NT2/D1 (cell line): ENCODE results near the gene ENGASE.

Source experiments
- DNase-seq: peaks from one replicate; pipeline ENCODE4 v3.0.0-alpha.2; 2011; ENCODE audit warnings: low read depth, low spot score
- H3K27me3 ChIP-seq: 2 replicates; pipeline ENCODE4 v1.6.0; 2011; ENCODE audit warnings: mild to moderate bottlenecking; ENCODE audit not compliant: insufficient read length, insufficient read depth
- H3K36me3 ChIP-seq: 2 replicates; pipeline ENCODE4 v1.6.1; 2011; ENCODE audit warnings: mild to moderate bottlenecking, low read length, mixed read lengths; ENCODE audit not compliant: insufficient read depth, insufficient read length
- H3K4me1 ChIP-seq: 2 replicates; pipeline ENCODE4 v1.5.1; 2011; ENCODE audit not compliant: insufficient read depth, insufficient read length
- H3K4me3 ChIP-seq: 2 replicates; pipeline ENCODE4 v1.5.1; 2011; ENCODE audit warnings: low read depth; ENCODE audit not compliant: insufficient read length
- H3K9ac ChIP-seq: 2 replicates; pipeline ENCODE4 v1.6.0; 2011; ENCODE audit warnings: low read depth; ENCODE audit not compliant: insufficient read length
- H3K9me3 ChIP-seq: 2 replicates; pipeline ENCODE4 v1.5.1; 2011; ENCODE audit warnings: mild to moderate bottlenecking, low read length; ENCODE audit not compliant: insufficient read depth
- SUZ12 ChIP-seq: IDR thresholded peaks from 2 replicates; pipeline ENCODE4 v1.6.1; 2011; ENCODE audit not compliant: insufficient read length, insufficient read depth; ENCODE audit errors: extremely low read depth
- YY1 ChIP-seq: IDR thresholded peaks from 2 replicates; pipeline ENCODE4 v1.6.1; 2011; ENCODE audit not compliant: insufficient read length, insufficient read depth
- ZNF274 ChIP-seq: IDR thresholded peaks from 2 replicates; pipeline ENCODE4 v1.6.1; 2011; ENCODE audit warnings: mild to moderate bottlenecking, low read depth, low read length

Gene ENGASE

DNA sequence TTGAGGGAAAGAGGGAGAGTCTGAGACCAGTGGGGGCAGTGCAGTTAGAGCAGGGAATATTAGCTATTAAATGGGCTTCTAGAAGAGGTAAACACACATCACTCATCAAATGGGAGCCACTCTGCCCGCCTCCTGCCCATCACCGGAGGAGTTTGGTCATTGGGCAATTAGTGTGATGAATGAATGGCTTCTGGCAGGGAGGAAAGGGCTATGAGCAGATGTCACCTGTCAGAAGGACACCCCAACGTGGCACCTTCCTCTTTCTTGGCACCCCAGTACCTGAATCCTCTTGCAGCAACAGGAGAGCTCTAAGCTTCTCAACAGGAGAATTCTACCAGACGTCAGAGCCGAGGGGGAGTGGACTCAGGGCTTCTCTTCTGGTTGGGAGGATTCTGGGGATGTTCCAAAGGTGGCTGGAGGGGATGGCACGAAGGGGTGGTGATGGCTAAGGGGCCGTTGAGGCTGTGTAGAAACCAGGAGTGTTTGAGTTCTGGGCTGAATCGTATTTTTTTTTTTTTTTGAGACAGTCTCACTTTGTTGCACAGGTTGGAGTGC is 39.6 kb upstream of the ENGASE start:
- peaks cover 5% of the 10 kb centered on the region for H3K27me3 ChIP-seq
- no peaks in the 10 kb centered on the region for H3K9me3 ChIP-seq
- no peaks in the 10 kb centered on the region for H3K36me3 ChIP-seq
- DNase-seq: no peak
- no peak overlapping the region for H3K9ac ChIP-seq
- H3K4me1 ChIP-seq: peaks cover 11% of the 10 kb centered on the region
- TF ChIP-seq YY1 (no peak), SUZ12 (no peak), ZNF274 (no peak)
- no peak overlapping the region for H3K4me3 ChIP-seq

DNA sequence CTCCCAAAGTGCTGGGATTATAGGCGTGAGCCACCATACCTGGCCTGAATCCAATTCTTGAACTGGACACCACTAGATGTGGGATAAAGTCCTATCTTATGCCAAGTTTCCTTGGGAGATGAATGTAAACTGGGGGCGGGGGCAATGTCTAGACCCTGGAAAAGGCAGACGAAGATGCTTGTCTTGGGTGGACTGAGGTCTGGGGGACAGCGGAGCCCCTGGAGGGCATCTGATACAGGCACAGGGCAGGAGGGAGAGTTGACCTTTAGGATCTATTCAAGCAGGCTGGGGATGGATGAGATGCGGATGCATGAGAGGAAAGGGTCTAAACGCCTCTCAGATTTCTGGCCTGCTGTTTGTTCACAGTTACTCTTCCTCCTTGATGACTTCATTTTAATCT is 38.9 kb upstream of the ENGASE start:
- H3K4me1 ChIP-seq: peaks cover 11% of the 10 kb centered on the region
- H3K9ac ChIP-seq: no peak overlapping the region
- peaks cover 5% of the 10 kb centered on the region for H3K27me3 ChIP-seq
- no peak for TF ChIP-seq SUZ12
- TF ChIP-seq ZNF274: no peak
- TF ChIP-seq YY1: no peak
- H3K36me3 ChIP-seq: no peaks in the 10 kb centered on the region
- no peak for DNase-seq
- no peak overlapping the region for H3K4me3 ChIP-seq
- H3K9me3 ChIP-seq: no peaks in the 10 kb centered on the region

DNA sequence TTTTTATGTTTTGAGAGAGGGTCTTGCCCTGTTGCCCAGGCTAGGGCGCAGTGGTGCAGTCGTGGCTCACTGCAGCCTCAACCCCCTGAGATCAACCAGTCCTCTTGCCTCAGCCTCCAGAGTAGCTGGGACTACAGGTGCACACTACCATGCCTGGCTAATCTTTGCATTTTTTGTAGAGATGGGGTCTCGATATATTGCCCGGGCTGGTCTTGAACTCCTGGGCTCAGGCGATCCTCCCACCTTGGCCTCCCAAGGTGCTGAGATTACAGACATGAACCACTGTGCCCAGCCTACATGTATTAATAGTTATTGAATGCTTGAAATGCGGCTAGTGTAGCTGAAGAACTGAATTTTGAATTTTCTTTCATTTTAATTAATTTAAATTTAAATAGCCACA is 38.4 kb upstream of the ENGASE start:
- no peak for DNase-seq
- peaks cover 5% of the 10 kb centered on the region for H3K27me3 ChIP-seq
- no peak overlapping the region for H3K9ac ChIP-seq
- H3K4me1 ChIP-seq: peaks cover 11% of the 10 kb centered on the region
- no peaks in the 10 kb centered on the region for H3K36me3 ChIP-seq
- TF ChIP-seq ZNF274: no peak
- TF ChIP-seq YY1: no peak
- no peak for TF ChIP-seq SUZ12
- no peaks in the 10 kb centered on the region for H3K9me3 ChIP-seq
- H3K4me3 ChIP-seq: no peak overlapping the region

DNA sequence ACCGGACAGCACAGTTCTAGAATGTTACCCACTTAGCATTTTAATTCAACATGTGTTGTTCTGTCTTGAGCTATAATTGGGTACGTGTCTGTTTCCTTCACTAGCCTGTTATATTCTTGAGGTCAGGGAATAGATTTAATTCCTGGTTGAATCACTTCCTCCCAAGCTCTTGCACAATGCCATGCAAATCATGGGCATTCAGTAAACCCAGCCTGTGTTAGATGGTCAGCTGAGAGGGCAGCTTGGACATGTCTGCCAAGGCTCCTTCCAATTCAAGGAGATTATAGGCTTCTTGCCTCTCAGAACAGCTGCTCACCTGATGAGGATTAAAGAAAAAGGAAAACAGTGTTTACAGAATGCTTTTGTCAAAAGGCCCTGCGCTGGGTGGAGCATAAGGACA is 38.0 kb upstream of the ENGASE start:
- no peak overlapping the region for H3K9ac ChIP-seq
- H3K4me3 ChIP-seq: no peak overlapping the region
- no peaks in the 10 kb centered on the region for H3K36me3 ChIP-seq
- H3K9me3 ChIP-seq: no peaks in the 10 kb centered on the region
- TF ChIP-seq SUZ12: no peak
- no peak for TF ChIP-seq ZNF274
- no peak for TF ChIP-seq YY1
- H3K4me1 ChIP-seq: peaks cover 11% of the 10 kb centered on the region
- DNase-seq: no peak
- H3K27me3 ChIP-seq: peaks cover 5% of the 10 kb centered on the region

DNA sequence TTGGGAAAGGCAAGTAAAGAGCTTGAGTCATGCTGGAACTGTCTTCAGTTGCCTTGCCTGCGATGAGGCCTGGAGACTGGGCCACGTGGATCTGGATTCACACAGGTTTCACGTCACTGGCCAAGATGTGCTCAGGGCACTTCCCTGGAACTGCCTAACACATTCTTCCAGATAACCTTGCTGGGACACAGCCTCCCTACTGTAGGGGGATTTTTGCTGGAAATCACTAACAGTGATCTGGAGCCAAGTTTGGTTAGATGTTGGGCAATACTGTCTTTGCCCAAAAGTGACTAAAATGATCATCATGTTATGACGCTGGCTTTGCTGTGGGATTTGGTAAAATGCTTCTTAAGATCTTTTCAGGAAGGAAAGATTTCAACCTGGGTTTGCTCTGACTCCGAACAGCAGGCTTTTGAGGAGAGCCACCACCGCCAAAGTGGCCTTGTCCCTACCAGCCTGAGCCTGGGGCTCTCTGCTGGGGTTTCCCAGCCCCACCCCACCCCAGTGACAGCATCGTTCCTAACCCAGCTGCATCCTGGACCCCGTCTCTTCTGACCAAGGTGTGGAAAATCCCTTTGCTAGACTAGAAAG is 36.0 kb upstream of the ENGASE start:
- Histone ChIP-seq H3K4me3 (no peak overlapping the region), H3K9me3 (no peaks in the 10 kb centered on the region), H3K4me1 (peaks cover 10% of the 10 kb centered on the region), H3K9ac (no peak overlapping the region), H3K36me3 (no peaks in the 10 kb centered on the region), H3K27me3 (no peaks in the 10 kb centered on the region)
- TF ChIP-seq ZNF274 (no peak), SUZ12 (no peak), YY1 (no peak)
- DNase-seq: no peak

DNA sequence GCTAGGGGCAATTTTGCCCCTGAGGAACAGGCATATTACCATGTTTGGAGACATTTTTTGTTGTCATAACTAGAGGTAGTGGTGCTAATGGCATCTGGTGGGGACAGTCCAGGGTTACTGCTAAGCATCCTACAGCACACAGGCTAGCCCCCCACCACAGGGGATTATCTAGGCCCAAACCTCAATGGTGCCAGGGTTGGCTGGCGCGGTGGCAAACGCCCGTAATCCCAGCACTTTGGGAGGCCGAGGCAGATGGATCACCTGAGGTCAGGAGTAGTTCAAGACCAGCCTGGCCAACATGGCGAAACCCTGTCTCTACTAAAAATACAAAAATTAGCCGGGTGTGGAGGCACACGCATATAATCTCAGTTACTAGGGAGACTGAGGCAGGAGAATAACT is 35.5 kb upstream of the ENGASE start:
- no peaks in the 10 kb centered on the region for H3K36me3 ChIP-seq
- no peak overlapping the region for H3K4me3 ChIP-seq
- TF ChIP-seq SUZ12: no peak
- no peak for TF ChIP-seq YY1
- TF ChIP-seq ZNF274: no peak
- no peaks in the 10 kb centered on the region for H3K27me3 ChIP-seq
- no peak for DNase-seq
- no peak overlapping the region for H3K9ac ChIP-seq
- no peaks in the 10 kb centered on the region for H3K9me3 ChIP-seq
- peaks cover 6% of the 10 kb centered on the region for H3K4me1 ChIP-seq

DNA sequence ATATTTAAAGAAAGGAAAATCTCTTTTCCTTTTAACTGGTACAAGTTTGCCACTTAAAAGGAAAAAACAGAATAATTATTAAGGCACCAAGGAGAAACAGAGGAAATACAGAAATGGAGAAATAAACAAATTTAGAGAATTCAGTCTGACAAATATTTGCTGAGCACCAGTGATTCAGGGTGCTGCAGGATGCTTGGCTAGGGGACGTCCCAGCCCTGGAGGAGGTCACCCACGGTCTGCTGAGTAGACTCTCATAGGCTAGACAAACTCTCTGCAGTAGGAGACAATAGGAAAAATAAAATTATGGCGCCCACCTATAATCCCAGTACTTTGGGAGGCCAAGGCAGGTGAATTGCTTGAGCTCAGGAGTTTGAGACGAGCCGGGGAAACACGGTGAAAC is 34.7 kb upstream of the ENGASE start:
- Histone ChIP-seq H3K4me1 (peaks cover 4% of the 10 kb centered on the region), H3K9ac (no peak overlapping the region), H3K4me3 (no peak overlapping the region), H3K9me3 (no peaks in the 10 kb centered on the region), H3K36me3 (no peaks in the 10 kb centered on the region), H3K27me3 (no peaks in the 10 kb centered on the region)
- DNase-seq: no peak
- TF ChIP-seq SUZ12 (no peak), YY1 (no peak), ZNF274 (no peak)
